ENCODE measurements around the gene USH2A. TPM values are rescaled to one million over a fixed set of nuclear protein-coding genes. Genes with fewer than 3 reads are reported as not detected.

The USH2A gene
- total RNA-seq, 1 donor from 2014 or later: 0.14 TPM

DNA sequence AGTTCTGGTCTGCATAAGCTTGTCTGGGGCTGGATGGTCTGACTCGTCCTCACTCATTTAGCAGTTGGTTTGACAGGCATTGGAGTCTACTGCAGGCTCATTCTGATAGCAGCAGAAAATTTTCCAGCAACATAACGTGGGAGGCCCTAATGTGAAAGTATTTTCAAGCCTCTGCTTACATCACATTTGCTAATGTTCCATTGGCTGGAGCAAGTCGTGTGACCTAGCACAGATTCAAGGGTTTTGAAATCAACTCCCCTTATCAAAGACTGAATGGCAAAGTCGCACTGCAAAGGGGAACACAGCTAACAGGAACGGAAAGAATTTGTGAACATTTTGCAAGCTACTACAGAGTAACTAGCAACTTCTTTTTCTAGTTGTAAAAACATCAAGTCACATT, 2.3 kb upstream of the USH2A start:
- TF ChIP-seq, protein P1, sequence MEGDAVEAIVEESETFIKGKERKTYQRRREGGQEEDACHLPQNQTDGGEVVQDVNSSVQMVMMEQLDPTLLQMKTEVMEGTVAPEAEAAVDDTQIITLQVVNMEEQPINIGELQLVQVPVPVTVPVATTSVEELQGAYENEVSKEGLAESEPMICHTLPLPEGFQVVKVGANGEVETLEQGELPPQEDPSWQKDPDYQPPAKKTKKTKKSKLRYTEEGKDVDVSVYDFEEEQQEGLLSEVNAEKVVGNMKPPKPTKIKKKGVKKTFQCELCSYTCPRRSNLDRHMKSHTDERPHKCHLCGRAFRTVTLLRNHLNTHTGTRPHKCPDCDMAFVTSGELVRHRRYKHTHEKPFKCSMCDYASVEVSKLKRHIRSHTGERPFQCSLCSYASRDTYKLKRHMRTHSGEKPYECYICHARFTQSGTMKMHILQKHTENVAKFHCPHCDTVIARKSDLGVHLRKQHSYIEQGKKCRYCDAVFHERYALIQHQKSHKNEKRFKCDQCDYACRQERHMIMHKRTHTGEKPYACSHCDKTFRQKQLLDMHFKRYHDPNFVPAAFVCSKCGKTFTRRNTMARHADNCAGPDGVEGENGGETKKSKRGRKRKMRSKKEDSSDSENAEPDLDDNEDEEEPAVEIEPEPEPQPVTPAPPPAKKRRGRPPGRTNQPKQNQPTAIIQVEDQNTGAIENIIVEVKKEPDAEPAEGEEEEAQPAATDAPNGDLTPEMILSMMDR (conservative IDR thresholded peaks at IDR 0.05): no peak
- no peaks in the 10 kb centered on the region for H3K36me3 Mint-ChIP-seq (ENCODE audit: low read depth)

DNA sequence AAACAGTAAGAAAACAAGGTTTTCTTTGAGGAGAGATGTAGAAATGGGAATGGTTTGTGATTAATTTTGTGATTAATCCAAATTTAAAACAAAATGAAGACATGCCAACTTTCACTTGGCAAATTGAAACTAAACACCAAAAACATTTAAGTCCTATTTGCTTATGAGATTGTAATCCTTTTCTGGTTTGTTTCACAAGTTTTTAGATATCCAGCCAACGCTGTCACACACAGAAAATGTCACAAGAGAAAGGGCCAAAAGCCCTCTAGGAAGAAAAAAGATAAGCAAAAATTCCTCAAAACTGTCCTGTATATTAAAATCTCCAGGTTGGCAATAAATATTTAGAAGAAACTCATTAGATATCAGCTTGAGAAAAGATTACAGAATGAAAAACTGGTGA, 2.5 kb downstream of the USH2A start:
- Mint-ChIP-seq H3K36me3 (ENCODE audit: low read depth) (no peaks in the 10 kb centered on the region), H3K27me3 (ENCODE audit: low read depth) (no peaks in the 10 kb centered on the region), H3K9me3 (no peaks in the 10 kb centered on the region), H3K4me1 (peaks cover 14% of the 10 kb centered on the region), H3K27ac (ENCODE audit: unreplicated experiment) (no peak overlapping the region), H3K4me3 (no peak overlapping the region)
- TF ChIP-seq, protein P1 (conservative IDR thresholded peaks at IDR 0.05): no peak
- no peak for DNase-seq (ENCODE audit: low read depth, low spot score)

More for the DNA sequence above, 2.3 kb upstream of the USH2A start:
- peaks cover 14% of the 10 kb centered on the region for H3K4me1 Mint-ChIP-seq
- H3K27ac Mint-ChIP-seq (ENCODE audit: unreplicated experiment): no peak overlapping the region
- no peaks in the 10 kb centered on the region for H3K27me3 Mint-ChIP-seq (ENCODE audit: low read depth)
- DNase-seq (ENCODE audit: low read depth, low spot score): no peak
- no peaks in the 10 kb centered on the region for H3K9me3 Mint-ChIP-seq
- no peak overlapping the region for H3K4me3 Mint-ChIP-seq

DNA sequence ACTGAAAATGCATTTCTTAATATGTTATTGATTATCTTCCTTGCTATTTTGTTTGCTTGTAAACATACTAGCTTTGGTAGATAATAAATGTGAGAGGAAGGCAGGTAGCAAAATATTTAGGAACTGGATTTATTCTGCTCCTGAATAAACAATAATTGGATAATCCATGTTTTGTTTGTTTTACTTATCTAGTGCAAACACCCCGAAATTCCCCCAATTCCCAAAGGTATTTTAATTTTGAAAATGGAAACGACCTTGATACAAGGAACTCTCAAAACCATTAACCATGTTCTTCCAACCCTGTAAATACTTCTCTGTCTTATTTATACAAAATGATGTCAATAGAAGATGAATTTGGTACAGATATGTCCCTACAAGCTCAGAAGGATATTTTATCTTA, 3.0 kb downstream of the USH2A start:
- no peaks in the 10 kb centered on the region for H3K27me3 Mint-ChIP-seq (ENCODE audit: low read depth)
- H3K4me3 Mint-ChIP-seq: no peak overlapping the region
- no peaks in the 10 kb centered on the region for H3K9me3 Mint-ChIP-seq
- H3K4me1 Mint-ChIP-seq: peaks cover 14% of the 10 kb centered on the region
- no peak for DNase-seq (ENCODE audit: low read depth, low spot score)
- no peak overlapping the region for H3K27ac Mint-ChIP-seq (ENCODE audit: unreplicated experiment)
- no peaks in the 10 kb centered on the region for H3K36me3 Mint-ChIP-seq (ENCODE audit: low read depth)
- TF ChIP-seq, protein P1 (conservative IDR thresholded peaks at IDR 0.05): no peak

DNA sequence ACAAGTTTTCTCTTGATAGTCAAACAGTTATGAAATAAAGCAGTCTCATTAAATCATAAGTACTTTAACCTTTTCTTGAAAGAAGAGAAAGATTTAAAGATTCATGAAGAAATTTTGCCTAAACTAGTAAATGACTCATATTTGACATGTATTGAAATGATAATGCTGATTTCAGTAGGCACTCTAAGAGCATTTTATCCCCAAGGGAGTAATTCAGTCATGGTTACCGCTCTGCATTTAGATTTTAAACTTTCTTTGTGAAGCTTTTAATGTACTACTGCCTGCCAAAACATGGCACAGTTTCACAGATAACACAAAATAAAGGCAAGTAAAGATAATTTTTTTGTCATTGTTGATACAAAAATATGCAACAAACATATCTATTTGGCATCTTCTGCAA, 6.8 kb downstream of the USH2A start:
- Mint-ChIP-seq H3K4me1 (no peaks in the 10 kb centered on the region), H3K36me3 (ENCODE audit: low read depth) (no peaks in the 10 kb centered on the region), H3K27me3 (ENCODE audit: low read depth) (no peaks in the 10 kb centered on the region), H3K27ac (ENCODE audit: unreplicated experiment) (no peak overlapping the region), H3K9me3 (no peaks in the 10 kb centered on the region), H3K4me3 (no peak overlapping the region)
- TF ChIP-seq, protein P1 (conservative IDR thresholded peaks at IDR 0.05): no peak
- no peak for DNase-seq (ENCODE audit: low read depth, low spot score)

GRCh38 chr1:216410026-216410425, 13.2 kb downstream of the USH2A start:
- no peaks in the 10 kb centered on the region for H3K4me1 Mint-ChIP-seq
- TF ChIP-seq, protein P1 (conservative IDR thresholded peaks at IDR 0.05): no peak
- no peaks in the 10 kb centered on the region for H3K36me3 Mint-ChIP-seq (ENCODE audit: low read depth)
- H3K4me3 Mint-ChIP-seq: no peak overlapping the region
- no peaks in the 10 kb centered on the region for H3K9me3 Mint-ChIP-seq
- no peak for DNase-seq (ENCODE audit: low read depth, low spot score)
- no peak overlapping the region for H3K27ac Mint-ChIP-seq (ENCODE audit: unreplicated experiment)
- H3K27me3 Mint-ChIP-seq (ENCODE audit: low read depth): no peaks in the 10 kb centered on the region

DNA sequence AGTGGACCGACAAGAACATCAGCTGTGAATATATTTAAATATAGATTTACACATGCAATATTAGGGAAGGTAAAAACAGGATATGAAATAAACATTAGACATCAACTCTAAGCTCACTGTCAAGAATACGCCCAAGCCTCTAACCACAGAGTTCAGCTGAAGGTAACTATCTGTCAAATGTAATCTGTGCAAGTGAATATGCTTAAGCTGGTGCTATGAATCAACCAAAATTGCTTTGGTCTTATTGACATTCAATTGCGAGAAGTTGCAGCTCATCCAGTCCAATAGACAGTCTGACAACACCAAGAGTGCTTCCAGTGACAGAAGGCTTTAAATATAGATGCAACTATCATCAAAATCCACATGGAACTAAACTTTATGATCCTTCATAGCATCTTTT, 32.3 kb downstream of the USH2A start:
- Mint-ChIP-seq H3K4me1 (peaks cover 39% of the 10 kb centered on the region), H3K9me3 (no peaks in the 10 kb centered on the region), H3K27me3 (ENCODE audit: low read depth) (no peaks in the 10 kb centered on the region), H3K36me3 (ENCODE audit: low read depth) (no peaks in the 10 kb centered on the region), H3K27ac (ENCODE audit: unreplicated experiment) (no peak overlapping the region), H3K4me3 (no peak overlapping the region)
- no peak for DNase-seq (ENCODE audit: low read depth, low spot score)
- TF ChIP-seq, protein P1 (conservative IDR thresholded peaks at IDR 0.05): no peak

Data from neural crest cell (in vitro differentiated cells).